Fibroblast of villous mesenchyme (primary cell): Measurements from ENCODE around the gene LINGO4. TPM values are rescaled to one million over a fixed set of nuclear protein-coding genes. Genes with fewer than 3 reads are reported as not detected.

ENCODE experiments used
- DNase-seq: peaks from one replicate; pipeline ENCODE4 v3.0.0-alpha.2; 2010; ENCODE audit warnings: low read depth
- H3K4me3 ChIP-seq: 2 replicates; pipeline ENCODE4 v1.5.1; 2011; ENCODE audit warnings: low read depth, mild to moderate bottlenecking, low read length
- total RNA-seq: library from RNA; depleted of rRNA; stranded (reverse); fragments of >200 nt; gene quantifications from 2 replicates; pipeline ENCODE4 v1.2.3, GENCODE V29; 2012
- TF ChIP-seq, protein P1 (sequence below): IDR thresholded peaks from 2 replicates; pipeline ENCODE4 v1.5.1; 2012; ENCODE audit warnings: low read depth, mild to moderate bottlenecking, low read length; ENCODE audit not compliant: insufficient read depth

LINGO4 gene, protein sequence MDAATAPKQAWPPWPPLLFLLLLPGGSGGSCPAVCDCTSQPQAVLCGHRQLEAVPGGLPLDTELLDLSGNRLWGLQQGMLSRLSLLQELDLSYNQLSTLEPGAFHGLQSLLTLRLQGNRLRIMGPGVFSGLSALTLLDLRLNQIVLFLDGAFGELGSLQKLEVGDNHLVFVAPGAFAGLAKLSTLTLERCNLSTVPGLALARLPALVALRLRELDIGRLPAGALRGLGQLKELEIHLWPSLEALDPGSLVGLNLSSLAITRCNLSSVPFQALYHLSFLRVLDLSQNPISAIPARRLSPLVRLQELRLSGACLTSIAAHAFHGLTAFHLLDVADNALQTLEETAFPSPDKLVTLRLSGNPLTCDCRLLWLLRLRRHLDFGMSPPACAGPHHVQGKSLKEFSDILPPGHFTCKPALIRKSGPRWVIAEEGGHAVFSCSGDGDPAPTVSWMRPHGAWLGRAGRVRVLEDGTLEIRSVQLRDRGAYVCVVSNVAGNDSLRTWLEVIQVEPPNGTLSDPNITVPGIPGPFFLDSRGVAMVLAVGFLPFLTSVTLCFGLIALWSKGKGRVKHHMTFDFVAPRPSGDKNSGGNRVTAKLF
- total RNA-seq = not detected in 2 replicates

DNA sequence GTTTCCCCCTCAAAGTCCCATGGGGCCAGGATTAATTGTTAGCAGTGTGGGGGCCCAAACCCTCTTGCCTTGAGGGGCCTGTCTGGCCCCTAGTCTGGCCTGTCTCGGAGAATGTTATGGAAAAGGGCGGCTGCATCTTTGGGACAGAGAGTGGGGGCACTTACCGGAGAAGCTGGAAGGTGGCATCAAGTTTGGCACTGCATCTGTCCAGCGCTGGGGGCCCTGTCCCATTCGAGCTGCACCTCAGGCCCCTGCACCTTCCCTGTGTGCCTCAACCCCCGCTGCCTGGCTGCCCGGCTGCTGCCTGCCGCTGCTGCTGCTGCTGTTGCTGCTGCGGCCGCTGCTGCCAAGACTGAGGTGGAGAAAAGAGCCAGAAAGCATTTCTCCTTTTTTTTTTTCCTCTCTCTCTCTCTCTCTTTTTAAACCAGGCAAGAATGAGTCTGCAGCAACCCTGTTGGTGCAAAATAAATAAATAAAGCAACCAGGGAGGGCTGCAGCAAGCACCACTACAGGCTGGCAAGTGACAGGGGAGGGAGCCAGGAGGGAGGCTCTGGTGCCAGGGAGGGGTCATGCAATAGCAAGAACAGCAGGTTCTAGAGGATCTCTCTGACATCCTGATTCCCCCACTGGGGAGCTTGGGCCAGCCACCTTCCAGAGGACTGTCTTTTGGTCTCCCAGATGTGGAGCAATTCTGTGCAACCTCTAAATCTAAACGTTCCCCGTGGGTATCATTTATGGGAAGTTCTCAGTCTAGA, at the start of gene LINGO4:
Gene LINGO4, minus strand, starts transcription at position 354 of the 755 bp plus-strand sequence. CDS start 2,715 bp downstream, outside the sequence.
- no peak within 1 kb of the TSS for H3K4me3 ChIP-seq
- no peak for DNase-seq
- TF ChIP-seq, protein P1, sequence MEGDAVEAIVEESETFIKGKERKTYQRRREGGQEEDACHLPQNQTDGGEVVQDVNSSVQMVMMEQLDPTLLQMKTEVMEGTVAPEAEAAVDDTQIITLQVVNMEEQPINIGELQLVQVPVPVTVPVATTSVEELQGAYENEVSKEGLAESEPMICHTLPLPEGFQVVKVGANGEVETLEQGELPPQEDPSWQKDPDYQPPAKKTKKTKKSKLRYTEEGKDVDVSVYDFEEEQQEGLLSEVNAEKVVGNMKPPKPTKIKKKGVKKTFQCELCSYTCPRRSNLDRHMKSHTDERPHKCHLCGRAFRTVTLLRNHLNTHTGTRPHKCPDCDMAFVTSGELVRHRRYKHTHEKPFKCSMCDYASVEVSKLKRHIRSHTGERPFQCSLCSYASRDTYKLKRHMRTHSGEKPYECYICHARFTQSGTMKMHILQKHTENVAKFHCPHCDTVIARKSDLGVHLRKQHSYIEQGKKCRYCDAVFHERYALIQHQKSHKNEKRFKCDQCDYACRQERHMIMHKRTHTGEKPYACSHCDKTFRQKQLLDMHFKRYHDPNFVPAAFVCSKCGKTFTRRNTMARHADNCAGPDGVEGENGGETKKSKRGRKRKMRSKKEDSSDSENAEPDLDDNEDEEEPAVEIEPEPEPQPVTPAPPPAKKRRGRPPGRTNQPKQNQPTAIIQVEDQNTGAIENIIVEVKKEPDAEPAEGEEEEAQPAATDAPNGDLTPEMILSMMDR = no peak

DNA sequence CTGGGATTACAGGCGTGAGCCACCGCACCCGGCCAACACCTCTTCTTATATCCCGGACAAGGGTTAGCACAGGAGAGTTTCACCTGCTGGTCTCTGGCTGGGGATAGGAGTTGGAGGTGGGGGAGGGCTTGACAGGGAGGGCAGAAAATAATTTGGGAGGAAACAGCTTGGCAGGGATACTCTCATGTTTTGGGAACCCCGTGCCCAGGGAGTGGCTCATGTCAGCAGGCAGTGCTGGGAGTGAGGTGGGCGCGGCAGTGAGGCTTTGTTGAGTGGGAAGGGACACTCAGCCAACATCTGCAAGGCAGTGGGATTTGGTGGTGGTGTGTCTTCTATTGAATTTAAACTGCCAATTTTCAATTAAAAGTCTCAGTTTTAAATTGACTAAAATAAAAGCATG, 49.4 kb upstream of the LINGO4 start:
- DNase-seq = no peak
- TF ChIP-seq, protein P1 = no peak
- no peak overlapping the region for H3K4me3 ChIP-seq

- no peak within 1 kb of the TSS for H3K4me3 ChIP-seq
- TF ChIP-seq, protein P1 = no peak
- no peak for DNase-seq
Measured at GRCh38 chr1:151853411-151853943, 48.3 kb upstream of the LINGO4 start, which contains the start of gene THEM5. THEM5 (minus strand) TSS chr1:151853712; CDS start chr1:151853565, 147 bp downstream.

GRCh38 chr1:151852733-151853132, 47.5 kb upstream of the LINGO4 start:
- no peak for DNase-seq
- H3K4me3 ChIP-seq = no peak overlapping the region
- TF ChIP-seq, protein P1 = no peak

DNA sequence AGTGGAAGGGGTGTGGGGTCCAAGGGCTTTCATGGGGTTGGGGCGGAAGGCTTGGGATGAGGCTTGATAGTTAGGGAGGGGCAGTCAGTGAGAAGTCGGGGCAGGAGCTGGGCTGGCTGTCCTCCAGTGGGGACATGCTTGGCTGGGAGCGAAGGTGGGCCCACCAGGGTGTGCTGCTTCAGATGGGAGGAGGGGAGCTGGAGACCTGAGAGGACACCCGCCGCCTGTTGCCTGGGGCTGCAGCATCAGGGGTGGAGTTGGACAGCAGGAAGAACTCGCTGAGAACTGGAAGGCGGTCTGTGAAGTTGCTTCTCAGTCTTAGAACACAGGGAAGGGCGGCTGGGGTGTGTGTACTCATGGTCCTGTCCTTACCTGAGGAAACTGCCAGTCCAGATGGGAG, 46.7 kb upstream of the LINGO4 start:
- no peak for DNase-seq
- TF ChIP-seq, protein P1 = no peak
- H3K4me3 ChIP-seq = no peak overlapping the region

DNA sequence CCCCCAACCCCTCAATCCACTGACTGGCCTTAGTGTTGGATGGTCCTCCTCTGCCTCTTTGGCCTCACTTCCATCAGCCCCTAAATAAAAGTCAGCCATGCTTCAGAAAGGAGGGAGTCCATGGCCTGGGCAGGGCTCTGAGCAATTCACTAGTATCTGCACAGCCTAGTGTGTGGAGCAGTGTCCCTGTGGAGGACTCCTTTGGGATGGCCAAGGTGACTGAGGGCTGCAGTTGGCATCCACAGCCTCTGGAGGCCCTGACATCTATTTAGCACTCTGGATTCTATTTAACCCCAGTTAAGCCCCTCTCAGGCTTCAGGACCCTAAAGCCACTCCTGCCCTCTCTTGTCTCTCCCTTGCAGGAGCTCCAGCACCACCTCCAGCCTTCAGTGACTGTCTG, 44.7 kb upstream of the LINGO4 start:
- TF ChIP-seq, protein P1 = no peak
- no peak for DNase-seq

More for the DNA sequence above, 44.7 kb upstream of the LINGO4 start:
- H3K4me3 ChIP-seq = no peak overlapping the region
